Activated CD8-positive, alpha-beta memory T cell treated with anti-CD3 and anti-CD28 coated beads, Interleukin-2, amount 50 U/mL, for 48 hours (primary cell): Measurements from ENCODE around the gene NR4A3.

Source experiments
- DNase-seq: peaks from one replicate; pipeline ENCODE4 v3.0.0-alpha.2; 2020

NR4A3 gene

GRCh38 chr9:99889120-99889519 is 67.4 kb downstream of the NR4A3 start:
- DNase-seq: no peak

- no peak for DNase-seq
These were observed 73.1 kb downstream of the NR4A3 start for GRCh38 chr9:99894826-99895225.

- no peak for DNase-seq
These were observed 73.8 kb downstream of the NR4A3 start for GRCh38 chr9:99895510-99895909.

GRCh38 chr9:99896119-99896518 is 74.4 kb downstream of the NR4A3 start:
- no peak for DNase-seq

GRCh38 chr9:99903393-99903792 is 81.7 kb downstream of the NR4A3 start:
- DNase-seq: no peak

- no peak for DNase-seq
These were observed 84.2 kb downstream of the NR4A3 start for GRCh38 chr9:99905833-99906402.

- peak; percentile 89 for DNase-seq
These were observed 84.9 kb downstream of the NR4A3 start, which contains the start of gene STX17 for GRCh38 chr9:99906403-99907207. STX17 (plus strand) TSS chr9:99906654; CDS start chr9:99915240, 8,586 bp downstream.

GRCh38 chr9:99907208-99907532 is 85.5 kb downstream of the NR4A3 start:
- no peak for DNase-seq

GRCh38 chr9:99911600-99911999 is 89.9 kb downstream of the NR4A3 start:
- no peak for DNase-seq
